ENCODE measurements around the gene LRRC49. TPM values are rescaled to one million over a fixed set of nuclear protein-coding genes. Genes with fewer than 3 reads are reported as not detected.

Gene LRRC49
- total and polyA plus RNA-seq, 11 donors: 13.3 to 123 (median 60.3) TPM

GRCh38 chr15:70916531-70916930 lies 23.9 kb downstream of the LRRC49 start:
- ATAC-seq: no peak
- H3K4me3 ChIP-seq: no peak overlapping the region
- H3K27ac ChIP-seq: no peak overlapping the region
- peaks cover 0 to 4% (median 0%) of the 10 kb centered on the region in 12 donors for H3K4me1 ChIP-seq
- peaks cover 0 to 4% (median 0%) of the 10 kb centered on the region in 12 donors for H3K9me3 ChIP-seq
- H3K36me3 ChIP-seq: peaks cover 0 to 23% (median 0%) of the 10 kb centered on the region in 9 donors
- DNase-seq: no peak
- no peaks in the 10 kb centered on the region for H3K27me3 ChIP-seq
- 91 to 96% (median 95%) methylated on average over 4 to 10 of the region's 10 CpGs for WGBS, 4 donors
- TF ChIP-seq POLR2A (IDR thresholded peaks at IDR 0.05) (no peak), CTCF (IDR thresholded peaks at IDR 0.05) (no peak)
- intact Hi-C loops (cut with DNase I): no loop called here

- peaks cover 0 to 4% (median 0%) of the 10 kb centered on the region in 12 donors for H3K9me3 ChIP-seq
- peaks cover 0 to 4% (median 0%) of the 10 kb centered on the region in 12 donors for H3K4me1 ChIP-seq
- H3K36me3 ChIP-seq: peaks cover 0 to 17% (median 0%) of the 10 kb centered on the region in 9 donors
- no peak for ATAC-seq
- no peak overlapping the region for H3K4me3 ChIP-seq
- WGBS, 4 donors: 95 to 98% (median 97%) methylated on average over 6 of the region's 6 CpGs
- H3K27ac ChIP-seq: no peak overlapping the region
- intact Hi-C loops (cut with DNase I): no loop called here
- no peak for DNase-seq
- TF ChIP-seq POLR2A (IDR thresholded peaks at IDR 0.05): no peak
- no peak for TF ChIP-seq CTCF (IDR thresholded peaks at IDR 0.05)
- H3K27me3 ChIP-seq: no peaks in the 10 kb centered on the region
Measured at GRCh38 chr15:70917955-70918354, 25.3 kb downstream of the LRRC49 start.

GRCh38 chr15:70920981-70921696 lies 28.5 kb downstream of the LRRC49 start:
- ATAC-seq (no peak), DNase-seq (no peak)
- Histone ChIP-seq H3K36me3 (no peaks in the 10 kb centered on the region), H3K27me3 (no peaks in the 10 kb centered on the region), H3K4me3 (no peak overlapping the region), H3K9me3 (peaks cover 0 to 4% (median 0%) of the 10 kb centered on the region in 12 donors), H3K4me1 (peaks cover 0 to 4% (median 0%) of the 10 kb centered on the region in 12 donors), H3K27ac (no peak overlapping the region)
- intact Hi-C loops (cut with DNase I): no loop called here
- TF ChIP-seq CTCF (IDR thresholded peaks at IDR 0.05) (no peak), POLR2A (IDR thresholded peaks at IDR 0.05) (no peak)
- WGBS, 4 donors: 23 to 62% (median 38%) methylated on average over 1 of the region's 1 CpG

GRCh38 chr15:70922119-70922518 lies 29.5 kb downstream of the LRRC49 start:
- H3K36me3 ChIP-seq: no peaks in the 10 kb centered on the region
- WGBS, 4 donors: 98 to 99% (median 99%) methylated on average over 2 of the region's 2 CpGs
- H3K27me3 ChIP-seq: no peaks in the 10 kb centered on the region
- DNase-seq: no peak
- no peak overlapping the region for H3K27ac ChIP-seq
- intact Hi-C loops (cut with DNase I): no loop called here
- peaks cover 0 to 4% (median 0%) of the 10 kb centered on the region in 12 donors for H3K4me1 ChIP-seq
- H3K9me3 ChIP-seq: peaks cover 0 to 3% (median 0%) of the 10 kb centered on the region in 12 donors
- no peak for ATAC-seq
- no peak overlapping the region for H3K4me3 ChIP-seq
- no peak for TF ChIP-seq CTCF (IDR thresholded peaks at IDR 0.05)
- TF ChIP-seq POLR2A (IDR thresholded peaks at IDR 0.05): no peak

Data from heart left ventricle (tissue), 16 donors.